D721Med (cell line): ENCODE results near the gene FAM210A.

Source experiments
- DNase-seq: peaks from one replicate; pipeline ENCODE4 v3.0.0; 2011; ENCODE audit warnings: low spot score; ENCODE audit not compliant: insufficient read length
- FAIRE-seq: peaks from 2 replicates; lab custom pipeline; 2011; peaks lifted over from hg19 to GRCh38; lab: Jason Lieb, UNC
- TF ChIP-seq, protein P1 (sequence below): IDR thresholded peaks from 2 replicates; pipeline ENCODE4 v1.5.1; 2012; ENCODE audit warnings: mild to moderate bottlenecking, control low read depth; ENCODE audit not compliant: insufficient read depth; ENCODE audit errors: missing control alignments

The FAM210A gene

DNA sequence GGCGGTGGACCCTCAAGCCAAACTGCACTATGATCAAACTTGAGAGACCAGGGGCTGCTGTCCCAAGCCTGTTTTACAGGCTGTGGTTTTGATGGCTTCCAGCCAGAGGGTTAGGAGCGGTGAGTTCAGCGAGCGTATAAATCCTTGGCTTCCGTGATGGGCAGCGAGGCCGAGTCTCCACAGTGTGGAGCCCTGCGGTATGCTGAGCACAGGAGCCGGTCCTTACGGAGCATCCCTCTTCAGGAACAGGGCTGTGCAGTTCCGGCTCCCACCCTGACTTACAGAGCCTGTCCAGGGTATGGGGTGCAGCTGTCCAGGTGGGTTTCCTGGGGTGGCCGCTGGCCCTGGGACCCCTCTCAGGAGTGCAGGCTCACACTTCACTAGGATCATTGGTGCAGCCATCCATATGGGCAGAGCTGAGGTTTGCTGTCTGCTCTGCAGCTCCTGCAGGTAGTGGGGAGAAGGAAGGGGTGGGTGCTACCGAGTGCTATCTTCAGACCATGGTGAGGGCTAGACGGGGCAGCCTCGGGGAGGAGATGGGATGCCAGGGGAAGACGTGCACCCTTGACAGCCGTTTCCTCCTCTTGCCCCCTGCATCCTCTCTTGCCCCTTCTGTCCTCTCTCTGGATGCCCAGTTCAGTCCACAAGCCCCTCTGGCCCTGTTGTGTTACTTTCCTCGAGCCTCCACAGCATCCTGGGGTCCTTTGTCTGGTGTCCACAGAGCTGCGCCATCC, 104.3 kb downstream of the FAM210A start:
- TF ChIP-seq, protein P1, sequence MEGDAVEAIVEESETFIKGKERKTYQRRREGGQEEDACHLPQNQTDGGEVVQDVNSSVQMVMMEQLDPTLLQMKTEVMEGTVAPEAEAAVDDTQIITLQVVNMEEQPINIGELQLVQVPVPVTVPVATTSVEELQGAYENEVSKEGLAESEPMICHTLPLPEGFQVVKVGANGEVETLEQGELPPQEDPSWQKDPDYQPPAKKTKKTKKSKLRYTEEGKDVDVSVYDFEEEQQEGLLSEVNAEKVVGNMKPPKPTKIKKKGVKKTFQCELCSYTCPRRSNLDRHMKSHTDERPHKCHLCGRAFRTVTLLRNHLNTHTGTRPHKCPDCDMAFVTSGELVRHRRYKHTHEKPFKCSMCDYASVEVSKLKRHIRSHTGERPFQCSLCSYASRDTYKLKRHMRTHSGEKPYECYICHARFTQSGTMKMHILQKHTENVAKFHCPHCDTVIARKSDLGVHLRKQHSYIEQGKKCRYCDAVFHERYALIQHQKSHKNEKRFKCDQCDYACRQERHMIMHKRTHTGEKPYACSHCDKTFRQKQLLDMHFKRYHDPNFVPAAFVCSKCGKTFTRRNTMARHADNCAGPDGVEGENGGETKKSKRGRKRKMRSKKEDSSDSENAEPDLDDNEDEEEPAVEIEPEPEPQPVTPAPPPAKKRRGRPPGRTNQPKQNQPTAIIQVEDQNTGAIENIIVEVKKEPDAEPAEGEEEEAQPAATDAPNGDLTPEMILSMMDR = no peak
- DNase-seq (no peak), FAIRE-seq (no peak)

DNA sequence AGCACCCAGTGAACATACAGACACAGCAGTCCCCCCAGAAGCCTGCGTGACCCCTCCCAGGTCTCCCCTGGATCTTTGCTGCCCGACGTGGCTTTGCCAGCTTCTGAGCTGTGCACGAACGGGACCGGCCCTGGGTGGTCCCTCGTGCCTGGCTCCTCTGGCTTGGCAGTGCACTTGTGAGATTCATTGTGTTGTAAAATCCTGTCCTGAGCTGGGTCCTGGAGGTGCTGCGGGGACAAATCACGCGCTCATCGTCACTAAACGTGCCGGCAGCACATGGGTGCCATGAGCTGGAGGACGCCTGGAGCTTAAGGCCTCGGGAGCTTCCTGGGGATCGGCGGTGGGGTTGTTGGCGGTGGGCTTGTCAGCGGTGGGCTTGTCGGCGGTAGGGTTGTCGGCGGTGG, 104.9 kb downstream of the FAM210A start:
- FAIRE-seq = no peak
- DNase-seq = no peak
- TF ChIP-seq, protein P1 = no peak

DNA sequence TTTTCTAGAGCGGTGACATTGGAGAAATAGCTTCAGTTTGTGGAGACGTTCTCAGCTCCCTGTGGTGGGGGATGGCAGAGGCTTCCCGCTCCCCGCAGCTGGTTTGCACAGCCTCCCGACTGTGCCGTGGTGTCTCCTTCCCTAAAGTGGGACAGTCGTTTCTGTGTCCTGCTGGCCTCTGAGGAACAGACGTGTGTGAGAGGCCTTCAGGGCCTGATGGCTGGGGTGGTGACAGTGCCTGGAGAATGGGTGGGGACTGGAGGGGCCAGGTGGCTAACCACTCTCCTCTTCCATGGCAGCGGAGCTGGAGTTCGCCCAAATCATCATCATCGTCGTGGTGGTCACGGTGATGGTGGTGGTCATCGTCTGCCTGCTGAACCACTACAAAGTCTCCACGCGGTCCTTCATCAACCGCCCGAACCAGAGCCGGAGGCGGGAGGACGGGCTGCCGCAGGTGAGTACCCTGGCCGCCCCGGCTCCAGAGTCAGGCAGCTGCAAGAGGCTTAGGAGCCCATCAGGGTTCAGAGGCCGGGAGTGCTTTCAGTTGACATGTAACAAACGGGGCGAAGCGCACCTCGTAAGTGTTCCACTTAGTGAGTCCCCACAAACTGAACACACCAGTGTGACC, 105.4 kb downstream of the FAM210A start:
- FAIRE-seq (no peak), DNase-seq (no peak)
- TF ChIP-seq, protein P1 = no peak

DNA sequence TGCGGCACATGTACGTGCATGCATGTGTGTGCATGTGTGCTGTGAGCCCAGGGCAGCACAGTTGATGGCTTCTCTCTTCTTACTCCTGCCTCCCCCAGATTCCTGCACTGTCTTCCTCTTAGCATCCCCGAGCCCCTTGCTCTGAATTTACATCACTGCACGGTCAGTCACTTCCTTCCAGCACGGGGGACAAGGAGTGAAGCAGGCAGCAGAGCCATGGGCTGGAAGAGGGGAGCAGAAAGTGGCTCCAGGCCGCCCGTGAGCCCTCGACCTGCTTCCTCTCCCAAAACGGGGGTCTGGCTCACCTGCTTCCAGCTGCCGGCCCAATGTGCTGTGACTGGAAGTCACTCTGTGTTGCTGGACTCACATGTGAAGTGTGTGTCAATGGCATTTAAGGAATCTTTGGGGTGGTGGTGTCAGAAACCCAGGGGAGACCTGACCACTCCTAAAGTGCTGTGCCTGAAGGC, 106.1 kb downstream of the FAM210A start:
- TF ChIP-seq, protein P1 = no peak
- FAIRE-seq (no peak), DNase-seq (no peak)

DNA sequence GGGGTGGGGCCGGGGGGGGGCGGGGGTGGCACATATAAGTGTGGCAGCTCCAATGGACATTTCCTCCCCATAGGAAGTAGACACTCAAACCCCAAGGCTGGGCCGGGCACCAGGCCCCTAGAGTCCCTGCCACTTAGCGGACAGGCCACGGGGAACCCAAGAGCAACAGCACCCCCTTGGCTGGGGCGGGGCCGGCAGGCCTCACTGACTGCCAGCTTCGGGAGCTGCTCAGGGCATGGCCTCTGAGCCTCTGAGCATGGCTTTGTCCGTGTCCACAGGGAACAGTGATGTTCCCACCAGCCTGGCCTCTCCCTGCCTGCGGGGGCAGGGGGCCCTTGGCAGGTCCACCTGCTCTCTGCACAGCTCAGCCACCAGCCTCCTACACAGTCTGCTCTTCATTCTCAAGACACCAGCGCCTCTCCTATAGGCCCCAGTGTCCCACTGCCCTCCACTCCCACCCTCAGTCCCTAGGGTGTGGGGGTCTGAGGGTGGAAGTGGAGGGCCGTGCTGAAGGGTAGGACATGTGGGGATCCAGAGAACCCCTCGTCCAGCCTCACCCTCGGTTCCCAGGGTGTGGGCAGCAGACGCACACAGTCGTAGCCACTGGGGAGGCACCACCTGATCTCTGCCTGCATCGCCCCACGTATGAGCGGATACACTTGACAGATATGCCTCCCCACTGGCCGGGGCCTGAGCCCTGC, 106.7 kb downstream of the FAM210A start:
- FAIRE-seq (no peak), DNase-seq (no peak)
- TF ChIP-seq, protein P1 = no peak

DNA sequence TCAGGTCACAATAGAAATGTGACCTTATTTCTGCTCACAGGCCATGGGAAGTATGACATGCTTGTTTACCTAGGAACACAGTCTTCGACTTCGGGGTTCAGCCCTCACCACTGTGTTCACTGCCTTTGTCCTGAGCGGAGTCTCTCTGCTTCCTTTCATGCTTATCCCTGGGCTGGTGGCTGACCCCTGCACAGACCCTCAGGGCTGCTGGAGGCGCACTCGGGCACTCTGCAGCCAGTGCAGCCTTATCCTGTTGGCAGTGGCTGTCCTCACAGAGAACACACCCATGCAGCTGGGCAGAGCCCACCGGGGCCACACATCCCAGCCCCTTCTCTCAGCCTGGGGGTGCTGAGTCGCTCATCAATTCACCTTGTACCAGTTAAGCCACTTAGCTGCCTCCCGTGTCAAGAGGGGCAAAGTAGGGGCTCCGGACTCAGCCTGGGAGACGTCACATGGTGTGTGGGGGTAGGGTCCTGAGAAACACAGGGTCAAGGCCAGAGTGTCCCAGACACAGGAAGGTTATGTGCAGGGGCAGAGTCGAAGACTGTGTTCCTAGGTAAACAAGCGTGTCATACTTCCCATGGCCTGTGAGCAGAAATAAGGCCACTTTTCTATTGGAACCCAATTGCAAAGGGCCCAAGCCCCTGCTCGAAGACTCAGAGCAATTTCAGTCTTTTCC, 107.5 kb downstream of the FAM210A start:
- TF ChIP-seq, protein P1 = no peak
- DNase-seq (no peak), FAIRE-seq (no peak)
